Measurements from ENCODE around the gene ELF5.

DNA sequence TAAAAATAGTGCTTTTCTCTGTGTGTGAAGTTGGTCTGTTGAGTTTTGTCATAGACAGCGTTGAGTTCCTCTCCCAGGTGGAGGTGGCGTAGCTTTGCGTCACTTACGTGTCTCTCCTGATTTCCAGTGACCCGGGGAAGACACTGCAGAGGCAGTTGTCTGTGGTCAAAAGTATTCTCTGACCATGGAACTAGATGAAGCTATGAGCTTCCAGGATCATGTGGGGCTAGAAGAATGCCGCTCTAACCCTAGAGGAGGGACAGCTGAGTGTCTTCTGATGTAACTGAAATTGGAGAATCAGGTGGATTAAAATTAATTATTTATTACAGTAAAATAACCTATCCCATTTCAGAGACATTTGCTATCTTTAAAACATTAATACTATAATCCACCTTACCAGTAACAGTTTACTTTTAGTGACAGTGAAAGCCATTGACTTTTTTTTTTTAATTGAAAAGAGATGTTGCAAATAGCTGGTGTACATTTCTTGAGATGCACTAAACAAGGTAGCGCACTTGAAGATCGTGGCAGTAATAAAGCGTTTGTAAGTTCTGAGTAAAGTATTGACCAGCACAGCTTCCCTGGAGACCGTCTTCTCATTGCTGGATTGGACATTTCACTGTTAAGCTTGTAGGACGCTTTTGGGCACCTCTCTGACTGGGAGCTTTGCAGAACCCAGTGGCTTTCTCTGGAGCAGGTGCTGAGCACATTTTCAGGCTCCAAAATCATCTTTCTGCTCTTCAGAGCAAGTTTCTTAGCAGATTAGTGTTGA is 65.2 kb downstream of the ELF5 start:
- TF ChIP-seq, protein P1, sequence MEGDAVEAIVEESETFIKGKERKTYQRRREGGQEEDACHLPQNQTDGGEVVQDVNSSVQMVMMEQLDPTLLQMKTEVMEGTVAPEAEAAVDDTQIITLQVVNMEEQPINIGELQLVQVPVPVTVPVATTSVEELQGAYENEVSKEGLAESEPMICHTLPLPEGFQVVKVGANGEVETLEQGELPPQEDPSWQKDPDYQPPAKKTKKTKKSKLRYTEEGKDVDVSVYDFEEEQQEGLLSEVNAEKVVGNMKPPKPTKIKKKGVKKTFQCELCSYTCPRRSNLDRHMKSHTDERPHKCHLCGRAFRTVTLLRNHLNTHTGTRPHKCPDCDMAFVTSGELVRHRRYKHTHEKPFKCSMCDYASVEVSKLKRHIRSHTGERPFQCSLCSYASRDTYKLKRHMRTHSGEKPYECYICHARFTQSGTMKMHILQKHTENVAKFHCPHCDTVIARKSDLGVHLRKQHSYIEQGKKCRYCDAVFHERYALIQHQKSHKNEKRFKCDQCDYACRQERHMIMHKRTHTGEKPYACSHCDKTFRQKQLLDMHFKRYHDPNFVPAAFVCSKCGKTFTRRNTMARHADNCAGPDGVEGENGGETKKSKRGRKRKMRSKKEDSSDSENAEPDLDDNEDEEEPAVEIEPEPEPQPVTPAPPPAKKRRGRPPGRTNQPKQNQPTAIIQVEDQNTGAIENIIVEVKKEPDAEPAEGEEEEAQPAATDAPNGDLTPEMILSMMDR (IDR thresholded peaks at IDR 0.05; ENCODE audit: low read depth, low read length), result no peak
- TF ChIP-seq POLR2A (IDR thresholded peaks at IDR 0.05; ENCODE audit: extremely low read depth, insufficient read length), result no peak
- TF ChIP-seq, protein P2, sequence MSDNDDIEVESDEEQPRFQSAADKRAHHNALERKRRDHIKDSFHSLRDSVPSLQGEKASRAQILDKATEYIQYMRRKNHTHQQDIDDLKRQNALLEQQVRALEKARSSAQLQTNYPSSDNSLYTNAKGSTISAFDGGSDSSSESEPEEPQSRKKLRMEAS (IDR thresholded peaks at IDR 0.05; ENCODE audit: low read depth, low read length), result 0 out of 2 replicates have a peak, but pooled peaks have one; percentile 15
- no peak for TF ChIP-seq MYC (IDR thresholded peaks at IDR 0.05; ENCODE audit: low read depth, low read length)

All from NB4 (cell line).